ENCODE results near the gene MED13L.

The MED13L gene

DNA sequence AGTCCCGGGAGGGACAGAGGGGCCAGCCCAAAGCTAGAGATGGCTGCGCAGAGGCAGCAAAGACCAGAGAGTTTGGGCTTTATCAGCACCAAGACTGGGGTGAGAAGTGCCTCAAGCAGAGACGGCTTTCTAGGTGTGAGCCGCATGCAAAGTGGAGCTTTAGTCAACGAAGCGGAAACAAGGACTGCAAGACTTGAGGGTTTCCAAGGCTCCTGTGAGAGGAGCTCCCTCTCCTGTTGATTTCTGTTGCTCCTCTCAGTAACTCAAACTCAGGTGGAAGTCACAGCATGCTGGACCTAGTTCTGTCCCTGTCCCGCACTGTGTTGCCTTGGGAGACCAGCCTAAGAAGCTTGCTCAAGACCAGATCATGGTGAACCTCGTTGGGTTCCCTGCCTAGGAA lies 327.8 kb downstream of the MED13L start:
- no peak for DNase-seq (ENCODE audit: low read depth in 2 of 3, low spot score in 2 of 3)

GRCh38 chr12:115947696-115948062 lies 329.8 kb downstream of the MED13L start:
- DNase-seq (ENCODE audit: low read depth in 2 of 3, low spot score in 2 of 3), result no peak

DNA sequence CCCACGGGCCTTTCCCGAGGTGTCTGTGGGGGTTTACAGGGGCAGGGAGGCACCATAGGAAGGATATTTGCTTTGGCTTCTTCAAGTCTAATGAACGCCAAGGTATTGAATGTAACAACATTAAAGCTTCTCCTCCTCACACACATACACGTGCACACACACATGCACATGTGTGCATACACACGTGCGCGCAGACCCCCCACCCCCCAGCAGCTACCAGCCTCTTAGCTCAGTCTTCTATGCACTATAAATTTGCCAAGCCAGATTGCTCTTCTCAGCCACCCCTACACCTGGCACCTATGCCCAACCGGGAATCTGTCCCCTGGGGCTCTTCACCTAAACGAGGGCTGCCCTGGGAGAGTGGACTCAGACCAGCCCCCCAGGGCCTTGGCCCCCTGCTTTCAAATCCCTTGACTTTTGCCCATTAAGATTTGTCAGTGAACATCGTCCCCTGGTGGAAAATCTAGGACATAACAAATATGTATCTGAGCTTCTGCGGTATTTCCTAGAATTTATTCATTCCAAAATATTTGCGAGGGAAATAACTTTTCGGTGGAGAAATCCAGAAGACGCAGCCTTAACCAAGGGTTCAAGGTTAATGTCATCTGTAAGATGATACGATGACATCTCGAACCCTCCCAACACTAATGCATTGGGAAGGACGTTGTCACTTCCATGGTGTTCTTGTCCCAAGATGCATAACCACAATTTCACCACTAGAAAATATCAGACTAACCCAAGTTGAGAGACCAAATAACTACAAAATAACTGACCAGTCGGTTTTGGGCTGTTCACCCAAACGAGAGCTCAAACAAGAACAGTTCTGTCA lies 330.4 kb downstream of the MED13L start:
- DNase-seq (ENCODE audit: low read depth in 2 of 3, low spot score in 2 of 3), result no peak

DNA sequence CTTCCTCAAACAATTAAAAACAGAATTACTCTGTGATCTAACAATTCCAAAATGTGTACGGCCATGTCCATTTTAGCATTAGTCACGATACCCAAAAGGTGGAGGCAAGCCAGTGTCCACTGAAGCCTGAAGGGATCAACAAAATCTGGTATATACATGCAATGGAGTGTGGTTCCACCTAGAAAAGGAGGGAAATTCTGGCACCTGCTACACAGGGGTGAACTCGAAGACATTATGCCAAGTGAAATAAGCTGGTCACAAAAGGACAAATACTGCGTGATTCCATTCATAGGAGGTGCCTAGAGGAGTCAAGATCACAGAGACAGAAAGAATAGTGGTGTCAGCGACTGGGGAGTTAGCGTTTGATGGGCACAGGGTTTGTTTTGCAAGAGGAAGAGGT lies 331.4 kb downstream of the MED13L start:
- no peak for DNase-seq (ENCODE audit: low read depth in 2 of 3, low spot score in 2 of 3)

DNA sequence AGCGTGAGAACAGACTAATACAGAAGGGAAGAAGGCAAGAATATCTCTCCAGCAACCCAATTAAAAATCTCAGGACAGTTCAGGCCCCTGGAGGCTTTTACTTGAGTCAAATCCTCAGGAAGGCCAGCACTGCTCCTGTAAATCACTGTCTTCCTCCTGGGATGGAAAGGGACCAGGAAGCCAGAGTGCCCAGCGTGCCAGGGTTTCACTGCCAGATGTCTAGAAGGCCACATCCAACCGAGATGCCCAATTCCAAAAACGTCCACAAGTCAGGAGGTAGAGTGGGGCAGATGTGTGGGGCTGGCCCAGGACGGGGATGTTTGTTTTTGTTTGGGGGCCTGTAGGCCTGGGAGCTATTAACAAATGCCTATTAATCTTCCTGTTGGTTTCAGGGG lies 332.0 kb downstream of the MED13L start:
- DNase-seq (ENCODE audit: low read depth in 2 of 3, low spot score in 2 of 3), result no peak

DNA sequence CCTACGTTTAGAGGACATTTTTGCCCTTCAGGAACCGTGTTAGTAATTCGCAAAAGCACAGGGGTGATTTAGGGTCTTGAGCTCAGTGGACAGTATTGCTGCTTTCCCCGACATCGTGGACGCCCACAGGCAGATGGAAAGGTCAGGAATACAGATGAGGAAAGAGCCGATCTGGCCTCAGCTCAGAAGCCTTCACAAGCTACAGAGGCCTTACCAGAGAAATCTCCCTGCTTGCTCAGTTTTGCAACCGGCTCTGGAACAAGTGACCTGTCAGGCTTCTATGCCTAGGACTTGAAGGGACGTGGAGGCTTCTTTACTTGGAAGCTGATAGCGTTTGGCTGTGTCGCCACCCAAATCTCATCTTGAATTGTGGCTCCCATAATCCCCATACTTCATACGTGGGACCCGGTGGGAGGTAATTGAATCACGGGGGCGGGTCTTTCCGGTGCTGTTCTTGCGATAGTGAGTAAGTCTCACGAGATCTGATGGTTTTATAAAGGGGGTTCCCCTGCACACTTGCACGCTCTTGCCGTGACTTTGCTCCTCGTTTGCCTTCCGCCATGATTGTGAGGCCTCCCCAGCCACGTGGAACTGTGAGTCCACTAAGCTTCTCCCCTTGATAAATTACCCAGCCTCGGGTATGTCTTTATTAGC lies 332.5 kb downstream of the MED13L start:
- no peak for DNase-seq (ENCODE audit: low read depth in 2 of 3, low spot score in 2 of 3)

GRCh38 chr12:115944392-115944742 lies 333.1 kb downstream of the MED13L start:
- DNase-seq (ENCODE audit: low read depth in 2 of 3, low spot score in 2 of 3), result no peak

GRCh38 chr12:115943630-115944391 lies 333.7 kb downstream of the MED13L start:
- no peak for DNase-seq (ENCODE audit: low read depth in 2 of 3, low spot score in 2 of 3)

DNA sequence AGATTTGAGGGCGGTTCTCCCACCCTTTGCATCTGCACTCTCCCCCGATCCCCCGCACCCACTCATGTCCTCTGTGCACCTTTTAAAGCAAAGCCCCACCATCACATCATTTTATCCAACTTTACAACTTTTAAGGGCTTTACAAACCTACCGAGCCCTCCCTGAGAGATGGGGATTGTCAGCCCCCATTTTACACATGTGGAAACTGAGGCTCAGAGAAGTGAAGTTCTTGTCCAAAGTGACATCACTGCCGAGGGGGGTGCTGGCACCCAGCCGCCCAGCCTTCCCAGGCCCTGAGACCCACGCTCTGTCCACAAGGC lies 334.2 kb downstream of the MED13L start:
- DNase-seq (ENCODE audit: low read depth in 2 of 3, low spot score in 2 of 3), result no peak

DNA sequence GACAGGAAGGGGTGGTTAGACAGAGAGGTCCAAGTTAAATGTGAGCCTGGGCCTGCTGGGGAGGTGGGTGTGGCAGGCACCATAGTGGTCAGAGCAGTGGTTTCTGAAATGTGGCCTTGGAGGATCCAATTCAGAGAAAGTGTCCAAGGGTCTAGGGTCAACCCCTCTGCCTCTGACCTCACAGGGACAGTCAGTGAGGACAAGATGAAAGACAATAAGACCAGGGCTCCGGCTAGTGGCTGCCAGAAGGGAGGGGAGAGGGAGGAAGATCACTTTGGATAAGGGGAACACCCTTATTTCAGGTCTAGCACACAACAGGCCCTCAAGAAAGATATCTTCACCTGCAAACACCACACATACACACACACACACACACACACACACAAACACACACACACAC lies 335.1 kb downstream of the MED13L start:
- DNase-seq (ENCODE audit: low read depth in 2 of 3, low spot score in 2 of 3), result no peak

DNA sequence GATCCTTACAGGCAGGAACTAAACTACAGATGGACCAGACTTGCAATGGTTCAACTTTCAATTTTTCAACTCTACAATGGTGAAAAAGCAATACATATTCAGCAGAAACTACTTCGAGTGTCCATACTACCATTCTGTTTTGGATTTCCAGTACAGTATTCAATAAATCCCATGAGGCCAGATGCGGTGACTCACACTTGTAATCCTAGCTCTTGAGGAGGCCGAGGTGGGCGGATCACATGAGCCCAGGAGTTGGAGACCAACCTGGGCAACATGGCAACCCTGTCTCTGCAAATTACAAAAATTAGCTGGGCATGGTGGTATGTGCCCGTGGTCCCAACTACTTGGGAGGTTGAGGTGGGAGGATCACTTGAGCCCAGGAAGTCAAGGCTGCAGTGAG lies 336.1 kb downstream of the MED13L start:
- DNase-seq (ENCODE audit: low read depth in 2 of 3, low spot score in 2 of 3), result no peak

DNA sequence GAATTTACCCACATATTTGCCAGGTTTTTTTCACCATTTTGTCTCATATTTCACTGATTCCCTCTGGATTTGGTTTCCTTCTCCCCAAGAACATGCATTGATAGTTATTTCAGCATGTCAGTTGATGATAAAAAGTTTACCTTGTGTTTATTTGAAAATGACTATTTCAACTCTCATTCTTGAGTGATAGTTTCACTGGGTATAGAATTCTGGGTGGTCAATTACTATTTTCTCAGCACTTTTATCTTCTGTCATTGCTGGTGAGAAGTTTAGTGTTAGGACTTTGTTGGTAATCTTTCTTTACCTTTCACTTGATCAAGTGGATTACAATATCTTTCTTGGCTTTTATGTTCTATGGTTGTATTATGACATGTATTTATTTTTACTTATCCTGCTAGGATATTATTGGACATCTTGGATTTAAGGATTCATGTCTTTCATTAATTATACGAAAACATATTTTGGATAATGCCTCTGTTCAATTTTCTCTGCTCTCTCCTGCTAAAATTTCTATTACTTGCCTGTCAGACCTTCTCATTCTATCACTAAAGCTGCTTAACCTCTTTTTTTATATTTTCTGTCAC lies 338.6 kb downstream of the MED13L start:
- no peak for DNase-seq (ENCODE audit: low read depth in 2 of 3, low spot score in 2 of 3)

DNA sequence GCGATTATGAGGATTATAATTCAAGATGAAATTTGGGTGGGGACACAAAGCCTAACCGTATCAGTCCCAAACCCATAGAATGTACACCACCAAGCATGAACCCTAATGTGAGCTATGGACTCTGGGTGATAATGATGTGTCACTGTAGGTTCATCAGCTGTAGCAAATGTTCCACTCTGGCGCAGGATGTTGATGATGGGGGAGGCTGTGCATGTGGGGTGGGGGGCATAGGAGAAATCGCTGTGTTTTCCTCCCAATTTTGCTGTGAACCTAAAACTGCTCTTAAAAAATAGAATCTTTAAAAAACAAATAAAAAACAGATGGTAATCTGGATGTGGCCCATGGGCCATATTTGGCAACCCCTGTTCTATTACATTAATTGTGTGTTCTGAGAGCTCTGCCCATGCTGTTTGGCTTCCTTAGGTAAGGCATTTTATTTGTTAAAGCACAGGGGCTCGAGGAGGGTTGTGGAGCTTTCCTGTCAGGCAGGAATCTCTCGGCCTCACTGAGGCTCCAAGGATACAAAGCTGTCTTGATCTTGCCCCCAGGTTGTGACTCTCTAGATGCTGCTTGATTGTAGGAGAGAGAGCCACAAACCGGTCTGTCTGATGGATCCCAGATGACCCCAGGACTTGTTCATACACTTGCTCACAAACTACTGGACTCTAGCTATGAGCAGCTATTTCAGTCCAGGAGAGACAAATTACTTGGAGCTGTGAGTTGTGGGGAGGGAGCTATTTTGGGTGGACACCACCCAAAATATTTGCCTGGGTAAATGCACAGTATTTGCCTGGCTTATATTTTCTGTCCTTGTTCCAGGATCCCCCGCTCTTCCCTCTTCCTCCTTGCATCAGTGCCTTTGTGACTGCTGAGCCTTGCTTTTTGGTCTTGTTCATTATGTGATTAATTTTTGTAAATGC lies 340.2 kb downstream of the MED13L start:
- no peak for DNase-seq (ENCODE audit: low read depth in 2 of 3, low spot score in 2 of 3)

DNA sequence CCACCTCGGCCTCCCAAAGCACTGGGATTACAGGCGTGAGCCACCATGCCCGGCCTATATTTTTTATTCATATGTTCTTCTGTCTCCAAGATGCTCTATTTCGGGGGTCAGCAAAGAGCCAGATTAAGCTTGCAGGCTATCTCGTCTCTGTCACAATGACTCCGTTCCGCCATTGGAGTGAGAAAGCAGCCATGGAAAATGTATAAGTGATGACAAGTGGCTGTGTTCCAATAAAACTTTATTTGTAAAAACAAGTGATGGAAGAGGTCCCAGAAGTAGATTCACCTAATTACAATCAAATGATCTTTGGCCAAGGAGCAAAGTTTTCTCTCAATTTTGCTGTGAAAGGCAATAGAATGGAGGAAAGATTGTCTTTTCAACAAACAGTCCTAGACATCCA lies 342.6 kb downstream of the MED13L start:
- DNase-seq (ENCODE audit: low read depth in 2 of 3, low spot score in 2 of 3), result no peak

GRCh38 chr12:115934046-115934445 lies 343.4 kb downstream of the MED13L start:
- DNase-seq (ENCODE audit: low read depth in 2 of 3, low spot score in 2 of 3), result no peak

DNA sequence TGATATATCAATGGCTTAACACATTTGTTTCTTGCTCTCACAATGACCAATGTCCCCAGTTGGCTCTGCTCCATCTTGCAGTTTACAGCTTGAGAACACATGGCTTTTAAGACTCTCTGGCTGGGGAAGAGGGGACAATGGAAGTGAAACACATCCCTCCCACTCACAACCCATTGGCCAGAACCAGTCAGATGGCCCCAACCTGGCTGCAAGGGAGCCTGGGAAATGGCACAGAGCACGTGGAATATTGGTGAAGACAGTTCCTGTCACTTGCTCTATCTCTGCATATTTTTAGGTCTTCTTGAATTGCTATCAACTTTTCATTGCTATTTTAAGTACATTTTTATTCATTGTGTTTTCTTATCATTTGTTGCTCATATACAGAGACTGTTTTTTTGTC lies 345.4 kb downstream of the MED13L start:
- no peak for DNase-seq (ENCODE audit: low read depth in 2 of 3, low spot score in 2 of 3)

DNA sequence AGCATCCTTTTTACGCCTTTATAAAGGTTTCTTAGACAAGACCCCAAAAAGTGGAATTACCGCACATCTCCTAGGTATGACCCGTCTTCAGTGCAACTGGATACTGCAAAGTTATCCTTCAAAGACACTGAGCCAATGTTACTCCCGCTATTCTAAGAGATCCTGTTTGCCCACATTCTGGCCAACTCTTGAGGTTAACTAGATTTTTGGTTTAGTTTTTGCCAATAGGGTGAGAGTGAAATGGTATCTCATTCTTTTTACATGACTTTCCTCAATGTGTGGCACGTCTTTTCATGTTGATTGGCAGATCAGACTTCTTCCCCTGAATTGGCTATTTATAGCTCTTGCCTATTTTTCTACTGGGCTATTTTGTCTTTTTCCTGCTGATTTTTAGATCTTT lies 347.2 kb downstream of the MED13L start:
- no peak for DNase-seq (ENCODE audit: low read depth in 2 of 3, low spot score in 2 of 3)

GRCh38 chr12:115926037-115926670 lies 351.3 kb downstream of the MED13L start:
- DNase-seq (ENCODE audit: low read depth in 2 of 3, low spot score in 2 of 3), result no peak

GRCh38 chr12:115923851-115924250 lies 353.6 kb downstream of the MED13L start:
- DNase-seq (ENCODE audit: low read depth in 2 of 3, low spot score in 2 of 3), result no peak

- DNase-seq (ENCODE audit: low read depth in 2 of 3, low spot score in 2 of 3), result no peak
These were observed 354.4 kb downstream of the MED13L start for GRCh38 chr12:115922952-115923564.
